ENCODE data around the gene CCDC3.

DNA sequence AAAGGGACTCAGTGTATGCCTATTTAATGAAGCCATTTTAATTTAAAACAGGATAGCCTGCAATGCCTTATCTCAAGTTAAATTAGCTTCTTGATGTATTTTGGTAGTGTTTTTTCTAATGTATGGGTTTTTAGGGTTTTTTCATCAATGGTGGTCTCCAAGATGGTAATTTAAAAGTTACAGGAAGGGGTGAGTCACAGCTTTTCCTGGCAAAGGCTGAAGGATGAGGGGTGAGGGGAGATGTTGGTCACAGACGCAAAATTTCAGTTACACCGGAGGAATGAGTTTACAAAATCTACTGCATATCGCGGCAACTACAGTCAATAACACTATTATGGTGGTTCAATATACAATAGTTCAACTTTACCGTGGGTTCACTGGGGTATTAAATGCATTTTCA is 31.6 kb downstream of the CCDC3 start:
- TF ChIP-seq, protein P1, sequence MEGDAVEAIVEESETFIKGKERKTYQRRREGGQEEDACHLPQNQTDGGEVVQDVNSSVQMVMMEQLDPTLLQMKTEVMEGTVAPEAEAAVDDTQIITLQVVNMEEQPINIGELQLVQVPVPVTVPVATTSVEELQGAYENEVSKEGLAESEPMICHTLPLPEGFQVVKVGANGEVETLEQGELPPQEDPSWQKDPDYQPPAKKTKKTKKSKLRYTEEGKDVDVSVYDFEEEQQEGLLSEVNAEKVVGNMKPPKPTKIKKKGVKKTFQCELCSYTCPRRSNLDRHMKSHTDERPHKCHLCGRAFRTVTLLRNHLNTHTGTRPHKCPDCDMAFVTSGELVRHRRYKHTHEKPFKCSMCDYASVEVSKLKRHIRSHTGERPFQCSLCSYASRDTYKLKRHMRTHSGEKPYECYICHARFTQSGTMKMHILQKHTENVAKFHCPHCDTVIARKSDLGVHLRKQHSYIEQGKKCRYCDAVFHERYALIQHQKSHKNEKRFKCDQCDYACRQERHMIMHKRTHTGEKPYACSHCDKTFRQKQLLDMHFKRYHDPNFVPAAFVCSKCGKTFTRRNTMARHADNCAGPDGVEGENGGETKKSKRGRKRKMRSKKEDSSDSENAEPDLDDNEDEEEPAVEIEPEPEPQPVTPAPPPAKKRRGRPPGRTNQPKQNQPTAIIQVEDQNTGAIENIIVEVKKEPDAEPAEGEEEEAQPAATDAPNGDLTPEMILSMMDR (IDR thresholded peaks at IDR 0.05; ENCODE audit: poor library complexity, severe bottlenecking) = no peak
- no peak for TF ChIP-seq SMC3 (conservative IDR thresholded peaks at IDR 0.05; ENCODE audit: poor library complexity)
- no peak for TF ChIP-seq MXI1 (conservative IDR thresholded peaks at IDR 0.05; ENCODE audit: poor library complexity, severe bottlenecking)
- no peak for TF ChIP-seq POLR2AphosphoS5 (IDR thresholded peaks at IDR 0.05)
- no peak for TF ChIP-seq REST (IDR thresholded peaks at IDR 0.05; ENCODE audit: borderline replicate concordance)
- no peak for TF ChIP-seq EZH2 (IDR thresholded peaks at IDR 0.05; ENCODE audit: borderline replicate concordance, insufficient read depth, low read length, poor library complexity, severe bottlenecking)
- TF ChIP-seq RAD21 (conservative IDR thresholded peaks at IDR 0.05) = no peak
- TF ChIP-seq EP300 (conservative IDR thresholded peaks at IDR 0.05; ENCODE audit: poor library complexity, severe bottlenecking) = no peak

Measured in neural cell (in vitro differentiated cells).